GM12873 (cell line): ENCODE data around the gene NARS2.

ENCODE experiments used
- TF ChIP-seq, protein P1 (sequence below): IDR thresholded peaks from 2 replicates; pipeline ENCODE4 v1.5.1; 2012; ENCODE audit warnings: low read depth, mild to moderate bottlenecking, moderate library complexity, low read length, control low read depth; ENCODE audit not compliant: insufficient read depth; ENCODE audit errors: missing control alignments

Gene NARS2

GRCh38 chr11:78560153-78560552 lies 14.5 kb downstream of the NARS2 start:
- TF ChIP-seq, protein P1, sequence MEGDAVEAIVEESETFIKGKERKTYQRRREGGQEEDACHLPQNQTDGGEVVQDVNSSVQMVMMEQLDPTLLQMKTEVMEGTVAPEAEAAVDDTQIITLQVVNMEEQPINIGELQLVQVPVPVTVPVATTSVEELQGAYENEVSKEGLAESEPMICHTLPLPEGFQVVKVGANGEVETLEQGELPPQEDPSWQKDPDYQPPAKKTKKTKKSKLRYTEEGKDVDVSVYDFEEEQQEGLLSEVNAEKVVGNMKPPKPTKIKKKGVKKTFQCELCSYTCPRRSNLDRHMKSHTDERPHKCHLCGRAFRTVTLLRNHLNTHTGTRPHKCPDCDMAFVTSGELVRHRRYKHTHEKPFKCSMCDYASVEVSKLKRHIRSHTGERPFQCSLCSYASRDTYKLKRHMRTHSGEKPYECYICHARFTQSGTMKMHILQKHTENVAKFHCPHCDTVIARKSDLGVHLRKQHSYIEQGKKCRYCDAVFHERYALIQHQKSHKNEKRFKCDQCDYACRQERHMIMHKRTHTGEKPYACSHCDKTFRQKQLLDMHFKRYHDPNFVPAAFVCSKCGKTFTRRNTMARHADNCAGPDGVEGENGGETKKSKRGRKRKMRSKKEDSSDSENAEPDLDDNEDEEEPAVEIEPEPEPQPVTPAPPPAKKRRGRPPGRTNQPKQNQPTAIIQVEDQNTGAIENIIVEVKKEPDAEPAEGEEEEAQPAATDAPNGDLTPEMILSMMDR = no peak

DNA sequence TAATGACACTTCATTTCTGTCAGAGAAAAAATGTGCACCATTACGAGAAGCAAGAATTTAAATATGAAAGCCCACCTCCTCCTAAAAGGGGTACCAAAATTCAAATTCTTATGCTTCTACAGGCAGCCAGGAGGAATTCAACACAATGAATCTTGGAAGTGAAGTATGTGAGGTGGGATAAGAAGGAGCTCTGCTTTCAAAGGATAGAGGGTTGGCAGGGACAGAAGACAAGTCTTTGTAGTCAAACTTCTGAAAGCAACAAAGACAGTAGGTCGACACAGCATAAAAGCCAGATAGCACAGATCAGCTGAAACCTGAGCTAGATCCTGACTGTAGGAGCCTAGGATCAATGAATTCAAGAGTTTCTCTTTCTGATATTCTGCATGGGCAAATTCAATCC lies 17.4 kb downstream of the NARS2 start:
- TF ChIP-seq, protein P1 = no peak

DNA sequence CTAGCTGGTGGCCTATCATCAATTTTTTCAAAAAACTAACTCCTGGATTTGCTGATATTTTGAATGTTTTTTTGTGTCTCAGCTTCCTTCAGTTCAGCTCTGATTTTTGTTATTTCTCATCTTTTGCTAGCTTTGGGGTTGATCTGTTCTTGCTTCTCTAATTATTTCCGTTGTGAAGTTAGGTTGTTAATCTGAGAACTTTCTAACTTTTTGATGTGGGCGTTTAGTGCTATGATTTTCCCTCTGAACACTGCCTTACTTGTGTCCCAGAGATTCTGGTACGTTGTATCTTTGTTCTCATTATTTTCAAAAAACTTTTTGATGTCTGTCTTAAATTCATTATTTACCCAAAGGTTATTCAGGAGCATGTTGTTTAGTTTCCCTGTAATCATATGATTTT lies 19.1 kb downstream of the NARS2 start:
- TF ChIP-seq, protein P1 = no peak

- TF ChIP-seq, protein P1 = no peak
Measured at GRCh38 chr11:78552881-78553280, 21.8 kb downstream of the NARS2 start.

GRCh38 chr11:78551066-78551465 lies 23.6 kb downstream of the NARS2 start:
- TF ChIP-seq, protein P1 = no peak

DNA sequence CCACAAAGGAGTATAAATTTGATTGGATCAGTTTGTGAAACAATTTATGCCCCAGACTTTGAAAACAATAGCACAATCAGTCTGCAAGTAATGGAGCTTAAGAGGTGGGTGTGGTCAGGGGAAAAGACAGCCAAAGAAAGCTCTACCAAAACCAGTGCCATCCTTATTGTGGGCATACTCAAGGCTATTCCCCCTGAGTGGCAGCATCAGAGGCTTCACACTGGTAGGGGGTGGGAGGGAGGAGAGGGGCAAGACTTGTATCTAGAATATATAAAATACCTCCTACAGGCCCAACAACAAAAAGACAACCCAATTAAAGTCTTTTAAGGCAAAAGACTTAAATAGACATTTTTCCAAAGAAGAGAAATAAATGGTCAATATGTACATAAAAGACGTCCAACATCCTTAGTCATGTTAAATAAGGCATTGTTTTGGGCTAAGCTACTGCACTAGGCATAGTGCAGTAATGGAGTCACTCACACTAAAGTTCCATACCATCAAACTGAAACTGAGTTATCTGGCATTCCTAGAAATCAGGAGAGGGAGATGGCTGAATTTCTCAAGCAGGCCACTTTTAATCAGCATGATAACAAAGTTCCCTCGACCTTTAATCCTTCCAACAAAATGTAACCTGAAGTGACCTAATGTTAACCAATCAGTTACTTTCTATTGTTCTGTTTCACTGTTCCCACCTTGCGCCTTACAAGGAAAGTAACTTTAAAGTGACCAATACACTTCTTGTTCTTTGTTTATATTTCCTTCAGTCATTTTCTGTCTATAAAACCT lies 24.8 kb downstream of the NARS2 start:
- TF ChIP-seq, protein P1 = no peak

- TF ChIP-seq, protein P1 = no peak
Measured at GRCh38 chr11:78548911-78549590, 25.6 kb downstream of the NARS2 start.
